ENCODE results near the gene FAF1.
"Not testable (repeated sequence)": the region's sequence is repeated elsewhere in the genome, so short reads cannot be mapped to it uniquely, and the experiment has no call there.

FAF1 gene

GRCh38 chr1:50724626-50725286 is 235.3 kb downstream of the FAF1 start:
- H3K36me3 ChIP-seq (ENCODE audit: control insufficient read depth, insufficient read depth, low read length) = no peaks in the 10 kb centered on the region
- H2AFZ ChIP-seq = no peak overlapping the region
- no peak overlapping the region for H3K4me3 ChIP-seq (ENCODE audit: low read depth, low read length)
- no peak for TF ChIP-seq CTCF (IDR thresholded peaks at IDR 0.05)
- no peaks in the 10 kb centered on the region for H3K9me3 ChIP-seq (ENCODE audit: control insufficient read depth, low read length)
- no peak overlapping the region for H3K27ac ChIP-seq
- no peak overlapping the region for H3K9ac ChIP-seq
- H3K79me2 ChIP-seq = no peaks in the 10 kb centered on the region
- H3K4me1 ChIP-seq = no peaks in the 10 kb centered on the region
- no peak overlapping the region for H3K4me2 ChIP-seq (ENCODE audit: low read length)
- H3K27me3 ChIP-seq (ENCODE audit: control insufficient read depth, insufficient read depth, low read length) = no peaks in the 10 kb centered on the region

GRCh38 chr1:50720457-50721053 is 239.5 kb downstream of the FAF1 start:
- Histone ChIP-seq H2AFZ (no peak overlapping the region), H3K4me1 (no peaks in the 10 kb centered on the region), H3K27ac (no peak overlapping the region), H3K4me3 (ENCODE audit: low read depth, low read length) (no peak overlapping the region), H3K4me2 (ENCODE audit: low read length) (no peak overlapping the region), H3K36me3 (ENCODE audit: control insufficient read depth, insufficient read depth, low read length) (no peaks in the 10 kb centered on the region), H3K79me2 (no peaks in the 10 kb centered on the region), H3K27me3 (ENCODE audit: control insufficient read depth, insufficient read depth, low read length) (no peaks in the 10 kb centered on the region), H3K9me3 (ENCODE audit: control insufficient read depth, low read length) (no peaks in the 10 kb centered on the region), H3K9ac (no peak overlapping the region)
- no peak for TF ChIP-seq CTCF (IDR thresholded peaks at IDR 0.05)

DNA sequence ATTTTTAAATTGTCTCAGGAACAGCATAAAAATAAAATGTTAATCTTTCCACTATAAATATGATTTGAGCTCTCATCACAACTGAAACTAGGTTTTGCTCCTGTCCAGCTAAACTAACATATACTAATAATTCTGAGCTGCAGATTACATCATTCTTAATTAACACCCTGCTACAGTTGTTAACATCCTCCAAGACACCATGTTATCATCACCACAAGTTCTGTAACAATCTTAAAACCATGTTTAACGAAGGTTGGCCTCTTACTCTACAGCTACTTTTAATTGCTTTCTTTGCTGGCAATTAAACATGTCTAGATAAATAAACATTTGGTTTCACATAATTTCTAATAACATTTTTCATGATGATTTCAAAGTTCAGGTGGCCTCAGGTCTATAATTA is 240.9 kb downstream of the FAF1 start:
- no peak overlapping the region for H3K9ac ChIP-seq
- no peak overlapping the region for H3K4me2 ChIP-seq (ENCODE audit: low read length)
- H3K79me2 ChIP-seq = no peaks in the 10 kb centered on the region
- no peak overlapping the region for H3K27ac ChIP-seq
- H3K4me3 ChIP-seq (ENCODE audit: low read depth, low read length) = no peak overlapping the region
- no peaks in the 10 kb centered on the region for H3K36me3 ChIP-seq (ENCODE audit: control insufficient read depth, insufficient read depth, low read length)
- H2AFZ ChIP-seq = no peak overlapping the region
- no peaks in the 10 kb centered on the region for H3K4me1 ChIP-seq
- no peak for TF ChIP-seq CTCF (IDR thresholded peaks at IDR 0.05)
- no peaks in the 10 kb centered on the region for H3K9me3 ChIP-seq (ENCODE audit: control insufficient read depth, low read length)
- H3K27me3 ChIP-seq (ENCODE audit: control insufficient read depth, insufficient read depth, low read length) = no peaks in the 10 kb centered on the region

DNA sequence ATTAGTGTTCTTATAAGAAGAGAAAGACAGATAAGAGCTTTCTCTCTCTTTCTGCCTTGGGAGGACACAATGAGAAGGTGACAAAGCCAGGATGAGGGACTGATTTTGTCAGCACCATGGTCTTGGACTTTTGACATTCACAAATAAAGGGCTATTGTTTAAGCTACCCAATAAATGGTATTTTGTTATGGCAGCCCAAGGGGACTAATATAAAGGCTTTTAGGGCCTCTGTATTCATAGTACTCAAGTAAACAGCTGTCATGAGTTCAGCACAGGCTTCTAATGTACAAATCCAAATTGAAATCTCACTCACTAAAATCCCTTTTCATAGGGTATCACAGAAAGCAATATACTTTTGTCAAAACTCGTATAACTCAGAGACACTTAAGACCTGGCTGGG is 242.7 kb downstream of the FAF1 start:
- no peak for TF ChIP-seq CTCF (IDR thresholded peaks at IDR 0.05)

DNA sequence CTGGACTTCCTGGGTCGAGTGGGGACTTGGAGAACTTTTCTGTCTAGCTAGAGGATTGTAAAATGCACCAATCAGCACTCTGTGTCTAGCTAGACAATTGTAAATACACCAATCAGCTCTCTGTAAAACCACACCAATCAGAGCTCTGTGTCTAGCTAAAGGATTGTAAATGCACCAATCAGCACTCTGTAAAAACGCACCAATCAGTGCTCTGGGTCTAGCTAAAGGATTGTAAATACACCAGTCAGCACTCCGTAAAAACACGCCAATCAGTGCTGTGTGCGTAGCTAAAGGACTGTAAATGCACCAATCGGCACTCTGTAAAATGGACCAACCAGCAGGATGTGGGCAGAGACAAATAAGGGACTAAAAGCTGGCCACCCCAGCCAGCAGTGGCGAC is 243.6 kb downstream of the FAF1 start:
- not testable (repeated sequence) for H3K36me3 ChIP-seq (ENCODE audit: control insufficient read depth, insufficient read depth, low read length); H3K9me3 ChIP-seq (ENCODE audit: control insufficient read depth, low read length); H3K9ac ChIP-seq; H3K4me2 ChIP-seq (ENCODE audit: low read length); H2AFZ ChIP-seq; H3K27me3 ChIP-seq (ENCODE audit: control insufficient read depth, insufficient read depth, low read length); H3K4me3 ChIP-seq (ENCODE audit: low read depth, low read length); H3K79me2 ChIP-seq; H3K27ac ChIP-seq; H3K4me1 ChIP-seq

More for the DNA sequence above, 242.7 kb downstream of the FAF1 start:
- Histone ChIP-seq H3K4me3 (ENCODE audit: low read depth, low read length) (no peak overlapping the region), H3K4me1 (no peaks in the 10 kb centered on the region), H2AFZ (no peak overlapping the region), H3K79me2 (no peaks in the 10 kb centered on the region), H3K9me3 (ENCODE audit: control insufficient read depth, low read length) (no peaks in the 10 kb centered on the region), H3K4me2 (ENCODE audit: low read length) (no peak overlapping the region), H3K9ac (no peak overlapping the region), H3K36me3 (ENCODE audit: control insufficient read depth, insufficient read depth, low read length) (no peaks in the 10 kb centered on the region), H3K27me3 (ENCODE audit: control insufficient read depth, insufficient read depth, low read length) (no peaks in the 10 kb centered on the region), H3K27ac (no peak overlapping the region)

Data from parathyroid adenoma (tissue), 2 donors.